ENCODE results near the gene APOA4. TPM values are rescaled to one million over a fixed set of nuclear protein-coding genes. Genes with fewer than 3 reads are reported as not detected.

APOA4 gene
- total RNA-seq, 1 donor from 2014 or later = not detected

- no peak overlapping the region for H3K4me3 Mint-ChIP-seq (ENCODE audit: unreplicated experiment)
- H3K4me1 Mint-ChIP-seq (ENCODE audit: low read depth) = peaks cover 9% of the 10 kb centered on the region
- no peaks in the 10 kb centered on the region for H3K27me3 Mint-ChIP-seq (ENCODE audit: low read depth)
- H3K36me3 Mint-ChIP-seq (ENCODE audit: low read depth) = peaks cover 5% of the 10 kb centered on the region
- DNase-seq (ENCODE audit: low spot score) = no peak
- H3K27ac Mint-ChIP-seq (ENCODE audit: unreplicated experiment) = no peak overlapping the region
- TF ChIP-seq, protein P1, sequence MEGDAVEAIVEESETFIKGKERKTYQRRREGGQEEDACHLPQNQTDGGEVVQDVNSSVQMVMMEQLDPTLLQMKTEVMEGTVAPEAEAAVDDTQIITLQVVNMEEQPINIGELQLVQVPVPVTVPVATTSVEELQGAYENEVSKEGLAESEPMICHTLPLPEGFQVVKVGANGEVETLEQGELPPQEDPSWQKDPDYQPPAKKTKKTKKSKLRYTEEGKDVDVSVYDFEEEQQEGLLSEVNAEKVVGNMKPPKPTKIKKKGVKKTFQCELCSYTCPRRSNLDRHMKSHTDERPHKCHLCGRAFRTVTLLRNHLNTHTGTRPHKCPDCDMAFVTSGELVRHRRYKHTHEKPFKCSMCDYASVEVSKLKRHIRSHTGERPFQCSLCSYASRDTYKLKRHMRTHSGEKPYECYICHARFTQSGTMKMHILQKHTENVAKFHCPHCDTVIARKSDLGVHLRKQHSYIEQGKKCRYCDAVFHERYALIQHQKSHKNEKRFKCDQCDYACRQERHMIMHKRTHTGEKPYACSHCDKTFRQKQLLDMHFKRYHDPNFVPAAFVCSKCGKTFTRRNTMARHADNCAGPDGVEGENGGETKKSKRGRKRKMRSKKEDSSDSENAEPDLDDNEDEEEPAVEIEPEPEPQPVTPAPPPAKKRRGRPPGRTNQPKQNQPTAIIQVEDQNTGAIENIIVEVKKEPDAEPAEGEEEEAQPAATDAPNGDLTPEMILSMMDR (IDR thresholded peaks at IDR 0.05) = no peak
- no peaks in the 10 kb centered on the region for H3K9me3 Mint-ChIP-seq (ENCODE audit: low read depth)
These were observed 15.4 kb upstream of the APOA4 start for GRCh38 chr11:116838321-116839084.

DNA sequence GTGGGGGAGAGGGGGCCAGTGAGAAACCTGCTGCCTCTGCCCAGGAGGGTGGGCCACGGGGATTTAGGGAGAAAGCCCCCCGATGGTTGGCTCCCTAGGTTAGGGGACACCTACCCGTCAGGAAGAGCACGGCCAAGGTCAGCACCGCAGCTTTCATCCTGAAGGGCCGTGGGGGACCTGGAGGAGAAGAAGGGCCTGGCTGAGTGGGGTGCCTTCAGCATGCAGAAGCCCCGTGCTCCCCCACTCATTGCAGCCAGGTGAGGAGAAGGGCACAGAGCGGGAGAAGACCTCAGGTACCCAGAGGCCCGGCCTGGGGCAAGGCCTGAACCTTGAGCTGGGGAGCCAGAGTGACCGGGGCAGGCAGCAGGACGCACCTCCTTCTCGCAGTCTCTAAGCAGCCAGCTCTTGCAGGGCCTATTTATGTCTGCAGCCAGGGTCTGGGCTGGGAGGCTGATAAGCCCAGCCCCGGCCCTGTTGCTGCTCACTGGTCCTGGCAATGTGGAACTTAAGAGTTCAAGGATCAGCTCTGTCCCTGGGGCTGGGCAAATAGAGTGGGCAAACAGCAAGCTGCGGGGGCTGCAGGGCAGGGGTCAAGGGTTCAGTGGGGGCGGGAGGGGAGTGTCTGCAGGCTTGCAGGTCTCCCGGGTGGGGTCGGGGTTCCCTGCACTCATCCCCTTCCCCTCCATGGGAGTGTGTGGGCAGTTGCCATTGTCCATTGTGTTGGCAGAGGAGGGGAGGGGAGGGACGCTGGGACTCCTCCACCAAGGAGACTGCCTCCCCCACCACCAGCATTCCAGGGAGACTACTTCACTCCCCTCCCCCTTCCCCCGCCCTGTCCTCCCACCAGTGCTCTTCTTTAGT is 14.4 kb upstream of the APOA4 start, which contains the start of gene APOA1:
Gene APOA1, minus strand, starts transcription at position 392 of the 861 bp plus-strand sequence. Its CDS starts 235 bp downstream, at position 157.
- peaks cover 9% of the 10 kb centered on the region for H3K4me1 Mint-ChIP-seq (ENCODE audit: low read depth)
- H3K36me3 Mint-ChIP-seq (ENCODE audit: low read depth) = no peaks in the 10 kb centered on the region
- H3K27me3 Mint-ChIP-seq (ENCODE audit: low read depth) = no peaks in the 10 kb centered on the region
- H3K4me3 Mint-ChIP-seq (ENCODE audit: unreplicated experiment) = no peak within 1 kb of the TSS
- no peak for DNase-seq (ENCODE audit: low spot score)
- no peak within 1 kb of the TSS for H3K27ac Mint-ChIP-seq (ENCODE audit: unreplicated experiment)
- no peaks in the 10 kb centered on the region for H3K9me3 Mint-ChIP-seq (ENCODE audit: low read depth)
- TF ChIP-seq, protein P1 (IDR thresholded peaks at IDR 0.05) = no peak

- DNase-seq (ENCODE audit: low spot score) = no peak
- TF ChIP-seq, protein P1 (IDR thresholded peaks at IDR 0.05) = no peak
- Mint-ChIP-seq H3K36me3 (ENCODE audit: low read depth) (no peaks in the 10 kb centered on the region), H3K27me3 (ENCODE audit: low read depth) (no peaks in the 10 kb centered on the region), H3K4me1 (ENCODE audit: low read depth) (peaks cover 9% of the 10 kb centered on the region), H3K27ac (ENCODE audit: unreplicated experiment) (no peak overlapping the region), H3K9me3 (ENCODE audit: low read depth) (no peaks in the 10 kb centered on the region), H3K4me3 (ENCODE audit: unreplicated experiment) (no peak overlapping the region)
These were observed 13.5 kb upstream of the APOA4 start for GRCh38 chr11:116836632-116836991.

- H3K27me3 Mint-ChIP-seq (ENCODE audit: low read depth) = no peaks in the 10 kb centered on the region
- TF ChIP-seq, protein P1 (IDR thresholded peaks at IDR 0.05) = peak; percentile 83
- no peak overlapping the region for H3K27ac Mint-ChIP-seq (ENCODE audit: unreplicated experiment)
- no peaks in the 10 kb centered on the region for H3K36me3 Mint-ChIP-seq (ENCODE audit: low read depth)
- H3K9me3 Mint-ChIP-seq (ENCODE audit: low read depth) = no peaks in the 10 kb centered on the region
- H3K4me3 Mint-ChIP-seq (ENCODE audit: unreplicated experiment) = peak overlapping the region; percentile 59
- DNase-seq (ENCODE audit: low spot score) = no peak
- peaks cover 9% of the 10 kb centered on the region for H3K4me1 Mint-ChIP-seq (ENCODE audit: low read depth)
These were observed 12.9 kb upstream of the APOA4 start for GRCh38 chr11:116835791-116836631.
